NCI-H748 (cell line): ENCODE data around the gene TAF7L.
A peak's percentile ranks its signal among the peaks of the same experiment; 100 is the strongest.
"Not testable (repeated sequence)": the region's sequence is repeated elsewhere in the genome, so short reads cannot be mapped to it uniquely, and the experiment has no call there.

ENCODE experiments used
- DNase-seq: peaks from one replicate; lab custom pipeline; 2025; ENCODE audit not compliant: unreplicated experiment; lab: John Stamatoyannopoulos, UW

The TAF7L gene, protein sequence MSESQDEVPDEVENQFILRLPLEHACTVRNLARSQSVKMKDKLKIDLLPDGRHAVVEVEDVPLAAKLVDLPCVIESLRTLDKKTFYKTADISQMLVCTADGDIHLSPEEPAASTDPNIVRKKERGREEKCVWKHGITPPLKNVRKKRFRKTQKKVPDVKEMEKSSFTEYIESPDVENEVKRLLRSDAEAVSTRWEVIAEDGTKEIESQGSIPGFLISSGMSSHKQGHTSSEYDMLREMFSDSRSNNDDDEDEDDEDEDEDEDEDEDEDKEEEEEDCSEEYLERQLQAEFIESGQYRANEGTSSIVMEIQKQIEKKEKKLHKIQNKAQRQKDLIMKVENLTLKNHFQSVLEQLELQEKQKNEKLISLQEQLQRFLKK

DNA sequence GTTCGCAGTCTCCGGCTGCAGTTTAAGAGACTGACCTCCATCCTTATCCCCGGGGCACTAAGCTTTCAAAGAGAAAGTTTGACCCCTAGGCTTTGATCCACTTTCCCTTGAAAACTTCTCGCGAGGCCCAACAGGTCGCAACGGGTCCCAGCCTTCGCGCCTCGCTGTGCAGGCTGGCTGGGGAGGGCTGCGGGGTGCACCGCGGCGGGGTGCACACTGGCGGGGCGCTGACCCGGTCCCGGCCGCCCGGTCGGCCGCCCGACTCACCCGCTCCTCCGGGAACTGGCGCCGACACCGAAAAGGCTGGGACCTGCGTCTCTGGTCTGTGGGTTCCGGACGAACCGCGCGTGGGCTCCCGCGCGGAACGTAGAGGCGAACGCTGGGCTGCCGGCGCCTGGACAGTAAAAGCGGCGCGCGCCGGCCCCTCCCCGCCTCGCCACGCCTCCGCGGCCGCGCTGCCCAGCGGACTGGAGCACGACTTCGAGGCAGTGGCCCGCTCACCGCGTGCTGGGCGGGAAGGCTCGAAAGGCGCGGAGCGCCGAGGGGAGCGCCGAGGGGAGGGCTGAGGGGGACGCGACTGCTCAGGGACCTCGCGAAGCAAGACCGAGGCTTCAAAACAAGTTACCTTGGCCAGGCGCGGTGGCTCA is at the start of gene TAF7L:
TAF7L (minus strand) TSS at position 378 of the 647 bp plus-strand sequence. CDS start 3,791 bp downstream, outside the sequence.
- no peak for DNase-seq

DNA sequence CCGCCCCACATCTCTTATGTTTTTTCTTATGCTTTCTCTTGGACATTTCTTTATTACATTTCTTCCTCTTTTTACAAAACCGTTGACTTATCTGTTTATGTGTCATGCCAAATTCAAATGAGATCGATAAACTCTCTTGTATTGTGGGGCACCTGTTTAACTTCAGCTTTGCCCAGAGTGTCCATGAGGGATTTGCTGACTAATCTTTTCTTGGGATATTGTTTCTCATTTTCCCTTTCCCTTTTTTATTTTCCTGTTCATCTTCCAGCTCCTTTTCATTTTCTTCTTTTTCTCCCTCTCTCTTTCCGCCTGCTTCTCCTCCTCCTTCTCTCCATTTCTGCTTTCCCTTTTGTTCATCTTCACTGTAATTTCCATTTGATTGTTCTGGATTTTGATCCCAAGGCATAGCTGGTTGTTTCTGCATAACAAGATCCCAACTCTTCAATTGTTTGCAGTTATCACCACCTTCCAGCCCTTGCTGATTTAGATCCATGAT is 46.7 kb upstream of the TAF7L start:
- no peak for DNase-seq

DNA sequence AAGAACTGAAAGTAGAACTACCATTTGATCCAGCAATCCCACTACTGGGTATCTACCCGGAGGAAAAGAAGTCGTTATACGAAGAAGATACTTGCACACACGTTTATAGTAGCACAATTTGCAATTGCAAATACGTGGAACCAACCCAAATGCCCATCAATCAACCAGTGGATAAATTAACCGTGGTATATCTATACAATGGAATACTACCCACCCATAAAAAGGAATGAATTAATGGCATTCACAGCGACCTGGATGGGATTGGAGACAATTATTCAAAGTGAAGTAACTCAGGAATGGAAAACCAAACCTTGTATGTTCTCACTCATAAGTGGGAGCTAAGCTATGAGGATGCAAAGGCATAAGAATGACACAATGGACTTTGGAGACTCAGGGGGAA is 43.2 kb upstream of the TAF7L start:
- not testable (repeated sequence) for DNase-seq

DNA sequence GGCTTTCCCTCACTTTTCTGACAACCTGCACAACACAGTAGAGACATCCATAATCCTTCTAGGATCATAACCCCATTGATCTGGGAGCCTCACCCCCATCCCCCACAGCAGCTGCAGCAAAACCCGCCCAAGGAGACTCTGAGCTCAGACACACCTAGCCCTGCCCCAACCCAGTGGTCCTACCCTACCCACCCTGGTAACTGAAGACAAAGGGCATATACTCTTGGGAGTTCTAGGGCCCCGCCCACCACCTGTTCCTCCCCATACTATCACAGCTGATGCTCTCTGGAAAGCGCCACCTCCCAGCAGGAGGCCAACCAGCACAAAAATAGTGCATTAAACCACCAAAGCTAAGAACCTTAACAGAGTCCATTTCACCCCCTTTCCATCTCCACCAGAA is 35.5 kb upstream of the TAF7L start:
- DNase-seq, result peak; percentile 0

DNA sequence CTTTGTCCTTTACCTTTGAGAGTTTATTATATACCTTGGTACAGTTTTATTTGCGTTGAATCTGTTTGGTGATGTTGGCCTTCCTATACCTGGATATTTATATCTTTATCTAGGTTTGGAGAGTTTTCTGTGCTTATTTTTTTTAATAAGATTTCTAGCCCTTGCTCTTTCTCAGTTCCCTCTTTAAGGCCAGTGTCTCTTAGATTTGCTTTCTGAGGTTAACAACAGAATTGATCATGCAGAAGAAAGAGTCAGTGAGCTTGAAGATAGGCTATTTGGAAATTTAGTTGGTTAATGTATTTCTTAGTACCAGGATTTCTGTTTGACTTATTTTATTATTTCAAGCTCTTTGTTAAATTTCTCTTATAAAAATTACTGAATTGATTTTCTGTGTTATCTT is 12.7 kb upstream of the TAF7L start:
- DNase-seq, result no peak

DNA sequence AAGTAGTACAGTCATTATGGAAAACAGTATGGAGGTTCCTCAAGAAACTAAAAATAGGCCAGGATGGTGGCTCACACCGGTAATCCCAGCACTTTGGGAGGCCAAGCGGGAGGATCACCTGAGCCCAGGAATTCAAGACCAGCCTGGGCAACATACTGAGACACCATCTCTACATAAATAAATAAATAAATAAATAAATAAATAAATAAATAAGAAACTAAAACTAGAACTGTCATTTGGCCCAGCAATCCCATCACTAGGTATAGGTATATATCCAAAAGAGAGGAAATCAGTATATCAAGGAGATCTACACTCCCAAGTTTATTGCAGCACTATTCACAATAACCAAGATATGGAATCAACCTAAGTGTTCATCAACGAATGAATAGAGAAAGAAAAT is 4.5 kb upstream of the TAF7L start:
- not testable (repeated sequence) for DNase-seq

DNA sequence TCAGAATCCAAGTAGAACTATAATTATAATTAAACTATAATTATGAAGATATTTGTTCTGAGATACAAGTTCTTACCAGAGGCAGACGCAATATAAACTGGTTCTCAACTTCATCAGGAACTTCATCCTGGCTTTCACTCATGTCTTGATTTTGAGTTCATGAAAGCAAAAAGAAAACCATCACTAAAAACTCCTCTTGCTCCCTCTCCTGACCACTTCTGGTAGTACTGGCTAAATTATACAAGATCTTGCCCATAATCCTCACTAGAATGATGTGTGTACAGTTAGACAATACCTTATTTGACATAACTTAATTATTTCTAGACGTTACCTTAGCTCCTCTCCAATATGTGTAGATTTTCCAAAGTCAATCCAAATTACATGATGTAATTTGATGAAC is 3.7 kb downstream of the TAF7L start:
- DNase-seq, result peak; percentile 33

DNA sequence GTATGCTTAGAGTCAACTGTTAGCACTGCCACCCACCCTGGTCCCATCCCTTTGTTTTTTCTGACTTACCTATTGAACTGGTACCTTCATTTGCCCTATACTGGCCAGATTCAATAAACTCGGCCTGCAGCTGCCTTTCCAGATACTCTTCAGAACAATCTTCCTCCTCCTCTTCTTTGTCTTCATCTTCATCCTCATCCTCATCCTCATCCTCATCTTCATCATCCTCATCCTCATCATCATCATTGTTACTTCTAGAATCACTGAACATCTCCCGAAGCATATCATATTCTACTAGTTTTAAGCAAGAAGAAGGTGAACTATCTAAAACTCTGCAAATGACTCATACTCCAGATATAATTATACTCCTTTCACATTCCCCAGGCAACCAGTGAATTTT is 14.9 kb downstream of the TAF7L start:
- no peak for DNase-seq

DNA sequence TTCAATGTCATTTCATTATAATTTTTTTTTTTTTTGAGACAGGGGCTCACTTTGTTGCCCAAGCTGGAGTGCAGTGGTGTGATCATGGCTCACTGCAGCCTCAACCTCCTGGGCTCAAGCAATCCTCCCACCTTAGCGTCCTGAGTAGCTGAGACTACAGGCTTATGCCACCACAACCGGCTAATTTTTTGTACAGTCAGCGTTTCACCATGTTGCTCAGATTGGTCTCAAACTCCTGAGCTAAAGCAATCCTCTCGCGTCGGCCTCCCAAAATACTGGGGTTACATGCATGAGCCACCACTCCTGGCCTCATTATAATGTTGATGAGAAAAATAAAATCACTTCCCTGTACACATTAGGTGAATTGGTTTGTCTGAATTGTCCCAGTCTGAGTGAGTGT is 16.9 kb downstream of the TAF7L start:
- DNase-seq, result no peak

DNA sequence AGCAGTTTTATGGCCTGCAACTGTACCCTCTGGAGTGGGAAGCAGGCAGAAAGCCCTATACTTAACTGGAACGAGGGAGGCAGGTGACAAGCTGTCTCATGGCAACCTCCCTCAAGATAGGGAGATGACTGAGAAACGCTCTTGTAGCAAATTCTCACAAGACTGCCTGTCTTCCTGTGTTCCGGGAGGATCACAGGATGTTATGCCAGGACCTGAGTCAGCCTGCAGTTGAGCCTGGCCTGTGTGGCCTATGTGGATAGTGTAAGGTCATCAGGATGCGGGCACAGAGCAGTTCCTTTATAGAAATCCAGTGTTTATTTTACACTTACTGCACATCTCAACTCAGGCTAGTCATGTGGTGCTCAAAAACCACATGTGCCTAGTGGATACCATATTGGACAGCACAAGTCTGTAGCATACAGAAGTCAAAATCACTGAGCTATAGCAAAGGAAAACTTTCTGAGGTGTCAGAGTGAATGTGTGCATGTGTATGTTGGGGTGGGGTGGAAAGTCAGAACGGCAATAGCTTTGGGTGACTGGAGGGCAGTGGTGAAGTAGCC is 25.2 kb downstream of the TAF7L start:
- no peak for DNase-seq

DNA sequence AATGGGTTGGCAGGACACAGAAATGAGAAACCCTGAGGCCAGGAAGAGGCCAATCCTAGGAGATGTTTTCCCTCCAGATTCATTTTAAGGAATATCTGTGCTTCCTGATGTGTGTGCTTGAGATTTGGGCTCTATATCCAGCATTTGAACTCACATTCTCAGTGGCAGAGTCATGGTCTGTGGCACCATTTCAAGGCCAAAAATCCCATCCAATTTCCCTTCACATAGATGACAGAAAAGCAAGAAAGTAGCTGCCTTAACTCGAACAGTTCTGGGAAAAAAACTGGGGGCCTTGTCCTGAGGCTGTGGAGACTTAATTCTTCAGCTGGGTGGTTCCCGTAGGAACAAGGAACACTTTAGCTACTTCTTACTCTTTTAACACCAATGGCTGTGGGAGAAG is 27.4 kb downstream of the TAF7L start:
- no peak for DNase-seq

DNA sequence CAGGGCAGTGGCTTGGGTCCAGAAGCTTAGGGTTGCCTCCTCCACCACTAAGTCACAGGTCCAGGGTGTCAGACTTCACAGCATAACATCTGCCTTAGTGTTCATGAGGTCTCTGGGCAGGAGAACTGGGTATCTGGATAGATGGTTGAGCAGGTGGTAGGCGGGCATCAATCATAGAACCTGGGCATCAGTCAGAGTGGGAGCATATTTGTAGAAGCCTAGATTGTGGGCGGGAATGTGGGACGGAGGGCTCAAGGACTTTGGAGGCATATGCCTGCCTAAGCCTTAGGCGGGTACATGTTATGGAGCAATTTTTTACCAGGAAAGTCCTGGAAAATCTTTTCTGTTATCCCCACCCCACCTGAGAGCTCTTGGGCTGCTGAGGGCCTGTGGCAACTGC is 28.5 kb downstream of the TAF7L start:
- no peak for DNase-seq

DNA sequence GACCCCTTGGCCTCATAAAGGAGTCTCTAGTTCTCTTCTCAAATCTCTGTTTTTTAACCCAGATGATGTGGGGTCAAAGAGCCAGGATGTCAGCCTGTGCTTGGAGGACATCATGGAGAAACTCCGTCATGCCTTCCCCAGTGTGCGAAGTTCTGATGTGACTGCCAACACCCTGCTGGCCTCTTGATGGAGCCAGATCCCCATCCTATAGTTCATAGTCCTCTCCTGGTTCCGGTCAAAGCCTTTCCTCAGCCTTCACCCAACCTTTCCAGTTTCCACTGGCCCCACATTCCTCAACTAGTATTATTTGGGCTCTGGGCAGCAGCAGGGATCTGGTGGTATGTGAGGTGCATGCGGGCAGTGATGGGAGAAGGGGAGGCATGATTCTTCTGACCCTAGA is 30.7 kb downstream of the TAF7L start:
- DNase-seq, result peak; percentile 10

DNA sequence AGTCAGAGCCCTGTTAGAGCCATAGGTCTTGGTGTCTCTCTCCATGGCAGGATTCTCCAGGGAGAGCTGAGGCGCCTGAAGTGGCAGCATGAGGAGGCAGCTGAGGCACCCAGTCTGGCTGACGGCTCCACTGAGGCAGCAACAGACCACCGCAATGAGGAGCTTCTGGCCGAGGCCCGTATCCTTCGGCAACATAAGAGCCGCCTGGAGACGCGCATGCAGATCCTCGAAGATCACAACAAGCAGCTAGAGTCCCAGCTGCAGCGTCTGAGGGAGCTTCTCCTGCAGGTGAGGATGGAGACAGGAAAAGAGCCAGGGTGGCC is 32.9 kb downstream of the TAF7L start:
- no peak for DNase-seq

DNA sequence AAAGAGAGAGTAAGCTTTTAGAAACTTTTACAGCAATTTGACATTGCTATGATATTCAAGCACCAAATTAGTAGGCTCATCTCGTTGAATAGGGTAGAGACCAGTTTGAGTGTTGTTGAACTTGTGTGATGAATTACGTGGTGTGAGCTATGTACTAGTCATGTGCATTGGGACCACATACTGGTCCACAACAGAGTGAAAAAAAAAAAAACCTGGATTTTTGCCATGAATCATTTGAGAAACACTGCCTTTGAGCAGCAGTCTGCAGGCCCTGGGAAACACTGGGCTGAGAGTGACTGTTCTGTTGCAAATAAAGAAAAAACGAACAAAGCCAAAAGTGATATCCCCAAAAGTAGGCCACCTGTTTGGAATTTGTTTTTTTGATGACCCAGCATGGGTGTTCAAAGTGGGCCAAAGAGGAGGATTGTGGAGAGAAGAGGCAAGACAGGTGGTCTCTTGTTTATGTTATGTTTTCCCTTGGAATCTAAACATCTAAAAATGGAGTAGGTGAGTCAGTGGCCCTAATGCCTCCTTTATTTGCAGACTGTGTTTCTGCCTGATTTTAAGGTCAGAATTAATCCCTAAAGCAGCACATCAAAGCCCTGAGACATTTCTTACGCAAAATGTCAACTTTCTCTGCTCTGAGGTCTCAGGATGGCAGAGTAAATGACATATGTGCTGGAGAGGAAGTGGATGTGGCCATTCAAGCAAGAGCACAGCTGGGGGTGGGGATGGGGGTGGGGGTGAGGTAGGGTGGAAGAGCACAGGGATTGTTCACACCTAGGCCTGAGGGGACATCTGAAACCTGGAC is 33.5 kb downstream of the TAF7L start:
- no peak for DNase-seq

DNA sequence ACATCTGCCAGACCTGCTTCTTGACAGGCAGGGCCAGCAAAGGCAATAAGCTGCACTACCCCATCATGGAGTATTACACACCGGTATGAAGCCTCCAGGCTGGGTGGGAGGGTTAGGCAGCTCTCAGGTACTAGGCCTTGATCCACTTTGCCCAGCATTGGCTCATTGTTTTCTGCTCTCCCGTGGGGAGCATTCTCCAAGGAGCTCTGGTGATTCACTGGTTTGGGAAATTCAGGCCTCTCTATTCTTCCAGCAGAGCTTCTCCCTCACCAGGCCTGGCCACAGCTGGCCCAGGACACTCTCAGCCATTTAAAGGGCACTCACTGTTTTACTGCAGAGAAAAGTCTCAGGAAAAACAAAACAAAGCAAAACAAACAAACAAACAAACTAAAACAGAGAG is 38.5 kb downstream of the TAF7L start:
- DNase-seq, result no peak

DNA sequence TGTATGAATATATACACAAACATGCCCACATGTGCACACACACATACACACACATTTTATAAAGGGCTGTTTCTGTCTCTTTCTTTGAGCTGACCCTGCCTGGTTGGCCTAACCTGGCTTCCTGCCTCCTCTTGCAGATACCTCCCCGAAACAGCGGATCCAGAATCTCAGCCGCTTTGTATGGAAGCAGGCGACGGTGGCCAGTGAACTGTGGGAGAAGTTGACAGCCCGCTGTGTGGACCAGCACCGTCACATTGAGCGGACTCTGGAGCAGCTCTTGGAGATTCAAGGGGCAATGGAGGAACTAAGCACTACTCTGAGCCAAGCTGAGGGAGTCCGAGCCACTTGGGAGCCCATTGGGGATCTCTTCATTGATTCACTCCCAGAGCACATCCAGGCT is 49.6 kb downstream of the TAF7L start:
- DNase-seq, result no peak

DNA sequence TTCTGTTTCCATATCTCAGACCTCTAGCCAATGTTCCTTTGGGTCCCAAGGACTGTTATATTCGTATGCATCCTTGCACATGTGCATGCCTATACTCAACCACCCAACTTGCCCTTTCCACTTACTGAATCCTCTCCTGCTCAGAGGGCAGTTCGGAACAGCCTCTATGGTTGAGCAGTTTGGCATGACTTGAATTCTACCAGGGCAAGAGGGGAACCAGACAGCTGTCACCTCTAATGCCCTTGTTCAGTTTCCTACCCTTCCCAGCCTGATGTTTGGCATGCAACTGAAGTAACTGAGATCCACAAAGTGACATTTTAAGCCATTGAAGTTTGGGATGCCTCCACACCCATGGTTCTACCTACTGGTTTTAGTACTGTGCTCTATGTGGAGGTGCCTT is 54.1 kb downstream of the TAF7L start:
- no peak for DNase-seq

DNA sequence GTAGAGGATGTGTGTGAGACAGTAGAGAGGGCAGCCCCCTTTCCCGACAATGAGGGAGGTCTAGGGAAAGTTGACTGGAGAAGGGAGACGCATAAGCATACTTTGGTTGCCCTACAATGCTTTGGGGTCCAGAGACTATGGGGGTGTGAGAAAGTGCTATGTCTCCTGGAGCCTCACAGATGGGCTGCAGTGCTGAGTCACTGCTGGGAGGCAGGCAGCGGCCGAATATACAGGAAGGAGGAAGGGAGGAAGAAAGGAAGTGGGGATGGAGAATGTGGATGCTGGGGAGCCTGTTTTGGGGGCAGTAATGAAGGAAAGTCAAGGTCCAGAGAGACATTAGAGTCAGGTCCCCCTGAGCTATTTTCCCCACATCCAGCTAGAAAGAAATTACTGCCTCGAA is 58.8 kb downstream of the TAF7L start:
- DNase-seq, result no peak

DNA sequence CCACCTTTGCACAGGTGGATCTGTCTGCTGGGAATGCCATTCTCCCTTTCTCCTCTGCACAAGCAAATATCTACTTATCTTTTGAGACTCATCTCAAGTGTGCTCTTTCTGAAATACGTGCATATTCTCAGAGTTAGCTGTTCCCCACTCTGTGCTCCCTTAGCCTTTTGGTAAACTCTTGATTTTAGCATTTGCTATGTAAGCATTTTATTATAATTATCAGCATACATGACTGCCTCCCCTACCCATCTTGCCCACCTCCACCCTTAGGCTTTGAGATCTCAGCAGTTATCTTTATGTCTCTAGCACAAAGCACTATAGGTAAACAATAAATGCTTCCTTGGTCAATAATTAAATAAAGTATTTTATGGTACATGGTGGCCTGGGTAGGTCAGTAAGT is 60.1 kb downstream of the TAF7L start:
- no peak for DNase-seq

DNA sequence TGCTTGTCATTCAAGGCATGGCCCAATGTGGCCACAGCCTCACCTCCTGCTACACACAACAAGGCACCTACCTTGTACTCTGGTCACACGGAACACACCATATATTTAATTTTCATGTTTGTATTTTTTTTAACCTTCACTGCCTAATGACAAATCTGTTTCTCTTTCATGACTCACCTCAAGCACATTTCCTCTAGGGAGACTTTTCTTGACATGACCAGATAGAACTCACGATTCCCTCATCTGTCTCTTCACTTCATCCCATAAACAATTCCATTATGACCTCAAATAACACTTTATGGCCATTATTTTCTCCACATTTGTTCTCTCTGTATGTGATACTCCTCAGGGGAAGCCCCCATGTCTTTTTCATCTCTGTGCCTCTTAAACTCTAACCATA is 60.5 kb downstream of the TAF7L start:
- DNase-seq, result no peak

DNA sequence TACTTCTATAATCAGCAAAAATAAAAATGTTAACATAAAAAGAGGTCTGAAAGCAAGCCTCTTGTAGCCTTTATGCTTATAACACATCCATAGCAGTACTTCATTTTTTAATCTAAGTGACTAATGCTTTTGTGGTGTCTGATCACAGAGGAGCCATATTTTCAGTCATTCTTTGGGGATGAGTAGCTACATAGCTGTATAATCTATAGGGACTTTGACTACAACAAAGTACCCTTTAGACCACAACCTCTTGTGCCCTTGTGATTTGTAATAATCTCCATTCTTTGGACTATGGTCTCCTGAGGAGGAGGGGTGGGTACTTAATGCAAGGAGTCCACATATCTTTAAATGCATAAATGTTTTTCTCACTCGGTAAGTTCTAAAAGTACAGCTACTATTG is 62.0 kb downstream of the TAF7L start:
- no peak for DNase-seq
